ENCODE results near the gene CCL2. TPM values are rescaled to one million over a fixed set of nuclear protein-coding genes. Genes with fewer than 3 reads are reported as not detected.

CCL2 gene
- total RNA-seq, 1 donor from 2014 or later = not detected

GRCh38 chr17:34275881-34276280, 20.8 kb downstream of the CCL2 start:
- no peak for TF ChIP-seq CTCF (IDR thresholded peaks at IDR 0.05; ENCODE audit: insufficient read depth, low read length, severe bottlenecking)
- Histone ChIP-seq H3K36me3 (ENCODE audit: control insufficient read depth, insufficient read depth, low read length) (no peaks in the 10 kb centered on the region), H3K4me3 (ENCODE audit: low read depth, low read length) (no peak overlapping the region), H3K27me3 (ENCODE audit: control insufficient read depth, insufficient read depth, low read length) (peaks cover 3% of the 10 kb centered on the region)
- DNase-seq (ENCODE audit: low read depth) = peak; percentile 84
- FAIRE-seq = no peak

- no peak for TF ChIP-seq CTCF (IDR thresholded peaks at IDR 0.05; ENCODE audit: insufficient read depth, low read length, severe bottlenecking)
- DNase-seq (ENCODE audit: low read depth) = no peak
- H3K27me3 ChIP-seq (ENCODE audit: control insufficient read depth, insufficient read depth, low read length) = peaks cover 2% of the 10 kb centered on the region
- FAIRE-seq = no peak
- H3K4me3 ChIP-seq (ENCODE audit: low read depth, low read length) = no peak overlapping the region
- no peaks in the 10 kb centered on the region for H3K36me3 ChIP-seq (ENCODE audit: control insufficient read depth, insufficient read depth, low read length)
Observed at GRCh38 chr17:34276826-34277225, 21.7 kb downstream of the CCL2 start.

- FAIRE-seq (no peak), DNase-seq (ENCODE audit: low read depth) (no peak)
- H3K4me3 ChIP-seq (ENCODE audit: low read depth, low read length) = no peak overlapping the region
- H3K27me3 ChIP-seq (ENCODE audit: control insufficient read depth, insufficient read depth, low read length) = no peaks in the 10 kb centered on the region
- no peaks in the 10 kb centered on the region for H3K36me3 ChIP-seq (ENCODE audit: control insufficient read depth, insufficient read depth, low read length)
- TF ChIP-seq CTCF (IDR thresholded peaks at IDR 0.05; ENCODE audit: insufficient read depth, low read length, severe bottlenecking) = no peak
Observed at GRCh38 chr17:34283571-34283970, 28.5 kb downstream of the CCL2 start.

- no peaks in the 10 kb centered on the region for H3K27me3 ChIP-seq (ENCODE audit: control insufficient read depth, insufficient read depth, low read length)
- FAIRE-seq (no peak), DNase-seq (ENCODE audit: low read depth) (no peak)
- no peak within 1 kb of the TSS for H3K4me3 ChIP-seq (ENCODE audit: low read depth, low read length)
- no peak for TF ChIP-seq CTCF (IDR thresholded peaks at IDR 0.05; ENCODE audit: insufficient read depth, low read length, severe bottlenecking)
- no peaks in the 10 kb centered on the region for H3K36me3 ChIP-seq (ENCODE audit: control insufficient read depth, insufficient read depth, low read length)
Observed at GRCh38 chr17:34285286-34285792, 30.3 kb downstream of the CCL2 start, which contains the start of gene CCL11. TSS of gene CCL11 (plus strand) at chr17:34285742. CDS start at chr17:34285809, 67 bp downstream.

GRCh38 chr17:34287875-34288274, 32.8 kb downstream of the CCL2 start:
- no peak for FAIRE-seq

More at GRCh38 chr17:34287875-34288274, 32.8 kb downstream of the CCL2 start:
- DNase-seq (ENCODE audit: low read depth) = no peak
- no peak for TF ChIP-seq CTCF (IDR thresholded peaks at IDR 0.05; ENCODE audit: insufficient read depth, low read length, severe bottlenecking)
- Histone ChIP-seq H3K27me3 (ENCODE audit: control insufficient read depth, insufficient read depth, low read length) (no peaks in the 10 kb centered on the region), H3K36me3 (ENCODE audit: control insufficient read depth, insufficient read depth, low read length) (no peaks in the 10 kb centered on the region), H3K4me3 (ENCODE audit: low read depth, low read length) (no peak overlapping the region)
